C1 segment of cervical spinal cord (tissue), 14 donors: ENCODE measurements around the gene CCDC181.
"Not testable (repeated sequence)": the region's sequence is repeated elsewhere in the genome, so short reads cannot be mapped to it uniquely, and the experiment has no call there.

Experiments used
- DNase-seq, 14 donors: peaks; one replicate each; lab custom pipeline; 2025; lab: John Stamatoyannopoulos, UW

Gene CCDC181

DNA sequence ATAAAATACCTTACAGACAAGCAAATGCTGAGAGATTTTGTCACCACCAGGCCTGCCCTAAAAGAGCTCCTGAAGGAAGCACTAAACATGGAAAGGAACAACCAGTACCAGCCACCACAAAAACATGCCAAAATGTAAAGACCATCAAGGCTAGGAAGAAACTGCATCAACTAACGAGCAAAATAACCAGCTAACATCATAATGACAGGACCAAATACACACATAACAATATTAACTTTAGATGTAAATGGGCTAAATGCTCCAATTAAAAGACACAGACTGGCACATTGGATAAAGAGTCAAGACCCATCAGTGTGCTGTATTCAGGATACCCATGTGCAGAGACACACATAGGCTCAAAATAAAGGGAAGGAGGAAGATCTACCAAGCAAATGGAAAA is 24.7 kb downstream of the CCDC181 start:
- not testable (repeated sequence) for DNase-seq

DNA sequence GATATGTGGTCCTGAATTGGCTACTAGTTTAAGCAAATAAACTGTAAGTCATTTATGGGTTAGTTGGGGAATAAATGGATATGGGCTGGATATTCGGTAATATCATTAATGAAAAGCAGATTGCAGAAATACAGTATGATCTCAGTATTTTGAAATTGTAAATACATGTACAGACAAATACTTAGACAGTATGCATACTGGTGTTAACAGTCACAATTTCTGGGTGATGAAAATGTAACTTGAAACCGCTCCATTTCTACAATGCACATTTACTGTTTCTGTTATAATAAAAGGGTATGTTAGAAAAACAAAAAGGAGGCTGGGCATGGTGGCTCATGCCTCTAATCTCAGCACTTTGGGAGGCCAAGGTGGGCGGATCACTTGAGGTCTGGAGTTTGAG is 31.3 kb downstream of the CCDC181 start:
- DNase-seq, result no peak

DNA sequence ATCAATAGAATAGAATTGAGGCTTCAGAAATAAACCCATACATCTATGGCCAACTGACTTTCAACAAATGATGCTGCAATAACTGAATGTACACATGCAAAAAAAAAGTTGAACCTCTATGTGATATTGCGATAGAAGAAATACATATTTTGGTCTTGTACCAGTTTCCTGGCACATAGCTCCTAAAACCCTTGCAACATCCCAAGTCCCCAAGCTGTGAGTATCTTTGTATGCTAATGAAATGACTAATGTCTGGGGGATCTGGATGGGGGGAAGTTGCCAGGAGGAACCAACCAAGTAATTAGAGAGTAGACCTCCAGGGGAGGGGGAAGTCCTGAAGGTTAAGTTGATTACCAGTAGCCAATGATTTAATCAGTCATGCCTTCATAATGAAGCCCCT is 34.9 kb downstream of the CCDC181 start:
- DNase-seq, result no peak

DNA sequence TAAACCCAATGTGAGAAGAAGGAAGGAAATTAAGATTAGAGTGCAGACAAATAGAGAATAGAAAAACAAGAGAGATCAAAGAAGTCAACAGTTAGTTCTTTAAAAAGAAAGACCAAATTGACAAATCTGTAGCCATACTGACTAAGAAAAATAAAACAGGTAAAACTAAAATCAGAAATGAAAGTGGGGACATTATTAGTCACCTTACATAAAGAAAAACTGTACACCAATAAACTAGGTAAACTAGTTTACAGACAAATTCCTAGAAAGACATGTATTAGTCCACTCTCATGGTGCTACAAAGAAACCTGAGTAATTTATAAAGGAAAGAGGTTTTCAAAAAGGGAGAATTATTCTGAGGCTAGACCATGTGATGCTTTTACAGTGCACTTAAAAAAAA is 37.0 kb downstream of the CCDC181 start:
- DNase-seq, result no peak

DNA sequence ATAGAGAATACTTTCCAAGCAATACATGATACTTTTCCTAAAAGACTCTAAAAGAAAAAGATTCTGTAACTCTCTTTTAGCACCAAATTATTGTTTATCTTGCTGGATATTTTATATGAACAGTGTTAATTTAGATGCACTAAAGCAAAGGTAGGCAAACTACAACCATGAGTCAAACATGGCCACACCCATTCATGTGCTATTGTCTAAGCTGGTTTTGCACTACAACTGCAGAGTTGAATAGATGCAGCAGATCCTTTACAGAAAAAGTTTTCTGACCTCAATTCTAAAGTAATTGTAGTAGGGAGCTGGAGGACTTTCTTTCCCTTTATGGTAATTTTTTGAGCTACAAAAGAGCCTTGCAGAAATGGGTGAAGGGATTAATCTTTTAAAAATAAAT is 39.9 kb downstream of the CCDC181 start:
- no peak for DNase-seq

DNA sequence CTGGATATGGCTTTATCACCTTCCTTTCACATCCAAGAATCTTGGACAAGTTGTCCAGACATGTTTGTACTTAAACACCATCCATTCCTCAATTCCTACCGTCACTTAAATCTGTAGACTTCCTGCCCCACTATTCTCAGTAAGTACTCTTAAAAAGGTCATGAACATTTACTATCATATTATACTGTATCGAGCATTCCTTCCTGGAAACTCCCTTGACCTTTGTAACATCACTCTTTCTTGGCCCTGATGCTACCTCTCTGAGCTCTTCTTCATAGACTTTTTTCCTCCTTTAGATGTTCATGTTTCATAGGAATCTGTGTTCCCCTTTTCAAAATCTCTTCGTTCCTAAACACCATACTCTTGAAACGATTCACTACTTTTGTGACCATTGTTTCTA is 43.8 kb downstream of the CCDC181 start:
- no peak for DNase-seq

DNA sequence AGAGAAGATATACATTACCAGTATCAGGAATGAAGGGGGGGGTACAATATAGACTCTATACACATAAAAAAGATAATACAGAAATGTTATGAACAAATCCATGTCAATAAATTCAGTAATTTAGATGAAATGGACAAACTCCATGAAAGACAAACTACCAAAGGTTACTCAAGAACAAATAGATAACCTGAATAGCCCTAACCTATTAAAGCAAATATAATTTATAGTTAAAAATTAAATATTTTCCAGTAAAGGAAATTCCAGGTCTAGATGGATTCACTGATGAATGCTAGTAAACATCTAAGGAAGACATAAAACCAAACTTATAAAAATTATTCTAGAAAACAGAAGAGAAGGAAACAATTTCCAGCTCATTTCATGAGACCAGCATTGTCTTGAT is 46.1 kb downstream of the CCDC181 start:
- no peak for DNase-seq

DNA sequence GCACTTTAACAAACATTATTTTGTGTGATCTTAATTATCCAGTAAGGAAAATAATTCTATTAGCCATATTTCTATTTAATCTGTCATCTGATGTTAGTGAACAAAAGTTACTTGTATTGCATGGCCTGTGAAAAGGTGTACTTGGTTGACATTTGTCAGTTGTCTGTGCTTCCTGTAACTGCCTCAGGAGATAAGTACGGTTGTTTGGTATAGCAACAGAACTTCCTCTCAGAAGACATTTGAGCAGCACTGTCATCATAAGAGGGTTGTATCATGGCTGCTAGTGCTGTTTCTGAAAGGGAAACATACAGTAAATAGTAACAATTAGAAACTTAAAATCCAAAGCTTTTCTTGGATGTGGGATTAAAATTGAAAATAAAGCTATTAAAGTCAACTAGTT is 55.9 kb downstream of the CCDC181 start:
- no peak for DNase-seq

DNA sequence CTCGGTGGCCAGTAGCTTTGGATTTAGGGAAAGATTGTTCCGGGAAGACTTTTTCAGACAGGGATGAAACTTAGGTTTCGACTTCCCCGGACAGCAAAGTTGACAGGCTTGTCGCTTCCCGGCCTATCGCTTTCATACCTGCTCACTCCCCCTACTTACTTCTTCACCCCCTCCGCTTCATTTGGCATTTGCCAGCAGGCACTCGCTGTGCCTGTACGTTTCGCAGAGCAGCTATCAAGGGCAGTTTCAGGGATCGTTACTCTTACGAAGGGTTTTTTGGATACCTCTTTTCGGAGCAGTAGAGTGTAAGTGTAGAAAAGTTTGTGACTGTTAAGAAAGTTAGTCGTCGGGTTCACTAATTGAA is 58.9 kb downstream of the CCDC181 start:
- peak in 1 of 14 donors; percentile 22 for DNase-seq

DNA sequence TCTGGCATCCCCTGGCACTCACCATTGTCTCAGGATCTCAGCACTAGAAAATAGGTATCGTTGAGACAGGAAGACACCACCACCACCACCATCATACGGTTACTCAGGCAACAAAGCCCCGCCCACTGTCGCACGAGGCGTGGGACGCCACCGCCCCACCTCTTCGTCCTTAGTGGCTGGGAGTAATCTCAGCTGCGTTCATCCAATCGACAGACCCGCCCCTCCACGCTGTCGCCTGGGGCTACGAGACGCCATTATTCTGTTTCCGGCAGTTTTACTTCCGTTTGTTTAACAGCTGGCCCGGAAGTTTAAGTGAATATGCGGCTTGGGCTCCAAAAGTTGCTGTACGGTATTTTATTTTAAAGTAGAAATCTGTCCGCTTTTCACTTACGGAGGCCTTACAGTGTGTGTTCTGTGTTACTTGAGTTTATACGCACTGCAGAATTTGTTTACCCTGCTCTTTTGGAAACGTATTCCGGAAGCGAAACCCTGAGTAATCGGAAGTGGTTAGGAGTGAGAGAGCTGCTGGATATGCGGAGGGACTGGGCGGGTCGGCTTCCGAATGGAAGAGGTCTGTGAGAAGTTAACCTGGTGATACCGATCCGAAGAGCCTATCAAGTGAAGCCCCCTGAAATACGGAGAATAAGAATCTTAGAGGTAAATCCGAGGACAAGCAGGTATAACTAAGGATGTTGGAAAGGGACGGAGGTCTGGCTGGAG is 59.4 kb downstream of the CCDC181 start, which contains the start of the genes BLZF1 and NME7:
Gene BLZF1, plus strand, starts transcription at position 510 of the 720 bp plus-strand sequence. CDS start 1,328 bp downstream, outside the sequence.
Gene NME7, minus strand, starts transcription at position 112 of the 720 bp plus-strand sequence. Its CDS starts 87 bp downstream, at position 25.
- DNase-seq, result peak; percentile 38 to 97 (median 88)

DNA sequence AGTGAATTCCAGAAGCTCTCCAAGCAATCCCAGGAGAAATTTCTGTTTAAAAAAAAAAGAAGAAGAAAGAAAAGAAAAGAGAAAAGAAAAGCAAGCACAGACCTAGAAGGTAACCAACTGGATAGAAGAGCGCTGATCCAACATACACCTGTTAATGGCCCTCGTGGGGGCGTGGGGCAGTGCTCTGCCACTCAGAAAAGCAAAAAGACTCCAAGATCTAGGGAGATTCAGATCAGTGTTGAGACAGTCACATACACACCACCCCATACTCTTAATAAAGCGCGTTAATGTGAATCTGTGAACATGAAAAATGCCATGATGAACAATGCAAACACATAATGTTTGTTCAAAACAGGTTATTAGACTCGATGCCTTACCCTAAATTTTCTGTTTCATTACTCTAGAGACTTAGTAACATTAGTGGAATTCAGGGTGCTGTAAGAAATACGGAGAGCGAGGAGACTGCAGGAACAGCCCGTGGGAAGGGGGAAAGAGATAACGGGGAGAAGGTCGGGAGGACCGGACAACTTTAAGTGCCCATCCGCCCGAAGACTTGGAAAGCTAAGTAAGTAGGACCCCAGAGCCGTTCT is 60.1 kb downstream of the CCDC181 start:
- no peak for DNase-seq

DNA sequence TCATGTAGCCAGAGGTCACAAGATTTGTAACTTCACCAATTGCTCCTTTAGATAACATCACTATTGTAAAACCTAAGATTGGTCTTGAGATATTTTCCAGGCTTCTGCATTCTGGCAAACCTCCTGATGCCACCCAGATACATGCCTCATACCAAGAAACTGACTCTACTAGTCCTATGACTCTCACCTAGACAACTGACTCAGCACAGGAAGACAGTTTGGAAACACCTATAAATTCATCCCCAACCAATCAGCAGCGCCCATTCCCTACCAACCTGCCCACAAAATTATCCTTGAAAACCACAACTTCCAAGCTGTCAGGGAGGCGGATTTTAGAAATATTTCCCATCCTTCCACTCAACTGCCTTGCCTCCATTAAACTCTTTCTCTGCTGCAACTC is 62.3 kb downstream of the CCDC181 start:
- no peak for DNase-seq

DNA sequence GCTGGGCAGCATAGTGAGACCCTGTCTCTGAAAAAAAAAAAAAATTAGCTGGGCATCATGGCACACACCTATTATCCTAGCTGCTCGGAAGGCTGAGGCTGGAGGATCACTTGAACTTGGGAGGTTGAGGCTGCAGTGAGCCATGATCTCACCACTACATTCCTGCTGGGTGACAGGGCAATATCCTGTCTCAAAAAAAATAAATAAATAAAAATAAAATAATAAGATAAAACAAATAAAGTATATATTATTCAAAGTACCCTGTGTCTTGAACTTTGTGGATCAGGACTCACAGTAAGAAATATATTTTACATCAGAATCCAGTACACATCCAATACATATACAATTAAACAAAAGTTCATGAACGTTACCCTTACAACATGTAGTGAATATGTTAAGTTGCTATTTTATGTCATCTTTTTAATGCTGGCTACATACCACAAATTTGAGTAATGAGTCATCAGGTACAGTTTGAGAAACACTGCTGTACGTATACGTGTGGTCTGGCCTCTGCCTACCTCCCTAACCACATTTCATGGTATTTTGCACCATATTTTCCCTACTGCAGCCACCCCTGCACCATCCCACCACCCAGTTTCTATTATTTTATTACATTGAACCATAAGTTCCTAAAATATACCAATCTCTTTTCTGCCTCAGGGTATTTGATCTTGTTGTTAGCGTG is 64.1 kb downstream of the CCDC181 start:
- no peak for DNase-seq

DNA sequence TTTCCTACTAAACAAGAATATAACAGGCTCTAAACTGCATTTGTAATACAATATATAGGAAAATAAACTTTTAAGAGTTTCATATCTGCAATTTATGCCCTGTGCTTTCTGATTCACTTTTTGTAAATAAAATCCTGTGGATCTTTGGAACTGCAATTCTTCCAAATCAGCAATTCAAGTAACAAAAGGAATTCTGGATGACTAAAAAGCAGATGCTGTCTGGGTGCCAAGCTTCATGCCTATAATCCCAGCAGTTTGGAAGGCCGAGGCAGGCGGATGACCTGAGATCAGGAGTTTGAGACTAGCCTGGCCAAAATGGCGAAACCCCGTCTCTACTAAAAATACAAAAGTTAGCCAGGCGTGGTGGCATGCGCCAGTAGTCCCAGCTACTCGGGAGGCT is 66.0 kb downstream of the CCDC181 start:
- no peak for DNase-seq

DNA sequence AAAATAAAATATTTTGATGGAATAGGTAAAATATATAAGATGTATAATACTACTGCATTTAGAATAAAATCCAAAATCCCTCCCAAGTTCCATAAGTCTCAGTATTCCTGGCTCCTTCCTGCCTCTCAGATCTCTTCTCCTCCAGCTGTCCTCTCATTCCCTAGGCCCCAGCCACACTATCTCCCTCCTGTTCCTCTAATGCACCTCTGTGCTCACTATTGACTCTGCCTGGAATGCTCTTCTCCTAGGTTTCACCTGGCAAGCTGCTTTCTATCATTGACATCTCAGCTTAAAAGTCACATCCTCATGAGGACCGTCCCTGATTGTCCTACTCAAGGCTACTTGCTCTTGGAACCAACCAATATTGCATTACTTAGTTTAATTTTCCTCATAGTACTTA is 66.9 kb downstream of the CCDC181 start:
- DNase-seq, result no peak

DNA sequence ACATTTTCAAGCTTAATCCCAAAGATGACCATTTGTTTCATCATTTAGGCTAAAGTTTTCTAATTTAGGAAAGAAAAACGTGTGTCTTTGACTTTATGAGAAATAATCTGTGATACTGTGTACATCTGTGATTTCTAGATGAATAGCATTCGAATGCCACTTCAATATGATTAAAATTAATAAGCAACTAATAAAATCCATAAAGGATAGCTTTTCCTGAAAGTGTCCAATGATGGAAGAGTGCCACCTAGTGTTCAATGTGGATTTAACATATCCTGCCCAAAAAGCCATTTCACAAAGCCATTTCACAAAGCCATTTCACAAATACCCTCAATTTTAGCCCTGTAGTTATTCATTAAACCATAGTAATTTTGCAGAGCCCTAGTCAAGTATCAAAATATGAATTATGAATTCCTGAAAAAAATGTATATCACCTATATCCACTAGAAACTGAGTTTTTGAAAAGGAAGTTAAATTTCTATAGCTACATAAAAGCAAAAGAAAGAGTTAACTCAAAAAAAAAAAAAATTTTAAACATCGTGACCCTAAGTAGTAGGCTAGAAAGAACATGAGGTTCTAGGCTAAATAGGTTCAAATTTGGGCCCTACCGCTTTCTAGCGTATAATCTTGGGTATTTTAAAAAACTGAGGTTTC is 78.8 kb downstream of the CCDC181 start:
- peak in 1 of 14 donors; percentile 33 for DNase-seq

DNA sequence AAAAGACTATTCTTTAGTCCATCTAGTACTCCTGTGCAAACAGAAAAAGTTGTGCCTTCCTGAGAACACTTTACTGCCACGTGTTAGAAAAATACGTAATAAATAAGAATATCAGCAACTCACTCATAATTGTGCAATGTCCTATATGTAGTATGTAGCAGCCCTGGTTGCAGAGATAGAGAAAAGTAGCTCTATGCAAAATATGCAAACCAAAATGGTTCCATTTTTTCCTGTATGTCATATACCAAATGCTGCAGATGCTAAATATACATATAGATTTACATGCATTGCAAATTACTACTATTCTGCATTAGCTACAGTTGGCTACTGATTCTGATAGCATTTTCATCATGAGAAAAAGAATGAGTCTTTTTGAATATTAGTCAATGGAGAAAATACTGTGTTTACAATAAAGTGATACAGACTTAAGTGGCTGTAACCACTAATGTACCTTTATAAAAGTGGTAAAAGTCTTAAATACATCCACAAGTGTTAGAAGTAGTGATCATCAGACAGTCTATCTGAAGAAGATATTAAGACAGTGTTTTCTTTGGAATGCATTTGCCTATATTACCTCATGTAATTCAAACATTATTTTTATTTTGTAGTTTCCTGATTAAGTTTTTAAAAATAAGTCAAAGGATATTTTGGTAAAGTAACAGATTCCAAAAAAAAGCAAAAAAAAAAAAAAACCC is 79.4 kb downstream of the CCDC181 start:
- no peak for DNase-seq

DNA sequence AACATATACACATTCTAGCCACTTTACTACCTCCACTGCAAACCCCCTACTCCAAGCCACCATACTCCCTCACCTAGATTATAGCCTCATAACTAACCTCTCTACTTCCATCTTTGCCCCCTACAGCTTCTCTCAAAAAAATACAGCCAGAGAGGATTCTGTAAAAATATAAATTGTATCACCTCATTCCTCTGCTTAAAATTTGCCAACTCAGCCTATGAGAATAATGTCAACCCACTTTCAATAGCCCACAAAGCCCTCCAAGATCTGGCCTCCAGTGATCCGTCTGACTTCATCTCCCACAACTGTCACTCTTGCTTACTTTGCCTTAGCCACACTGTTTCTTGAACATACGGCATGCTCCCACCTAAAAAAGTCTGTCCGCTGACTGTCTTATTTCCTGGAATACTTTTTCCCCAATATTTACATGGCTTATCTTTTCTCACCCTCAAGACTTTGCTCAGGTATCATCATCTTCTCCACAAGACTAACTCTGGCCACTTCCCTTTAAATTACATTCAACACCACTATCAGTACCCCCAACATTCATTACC is 81.2 kb downstream of the CCDC181 start:
- DNase-seq, result no peak

DNA sequence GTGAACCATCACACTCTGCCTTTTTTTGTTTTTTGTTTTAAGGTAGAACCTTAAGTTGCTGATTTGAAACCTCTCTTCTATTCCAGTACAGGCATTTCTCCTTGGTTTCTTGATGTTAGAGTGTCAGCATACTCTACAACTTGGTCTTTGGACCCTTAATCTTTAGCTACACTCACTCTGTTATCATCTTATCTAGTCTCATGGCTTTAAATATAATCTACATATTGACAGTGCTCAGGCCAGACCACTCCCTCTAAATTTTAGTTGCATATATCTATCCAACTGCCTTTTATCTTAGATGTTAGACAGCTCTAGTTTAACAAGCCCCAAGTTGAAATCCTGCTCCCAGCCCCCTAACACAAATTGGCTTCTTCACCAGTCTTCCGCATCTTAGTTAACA is 81.8 kb downstream of the CCDC181 start:
- no peak for DNase-seq
